Measurements from ENCODE around the gene LPP. TPM values are rescaled to one million over a fixed set of nuclear protein-coding genes. Genes with fewer than 3 reads are reported as not detected.

LPP gene
- total and polyA plus RNA-seq, 10 of the 15 experiments (the other 5 are each of a cell fraction or from before 2014, with no cell fraction given): under 0.01 to 0.62 (median 0.03) TPM

- TF ChIP-seq, protein P1, sequence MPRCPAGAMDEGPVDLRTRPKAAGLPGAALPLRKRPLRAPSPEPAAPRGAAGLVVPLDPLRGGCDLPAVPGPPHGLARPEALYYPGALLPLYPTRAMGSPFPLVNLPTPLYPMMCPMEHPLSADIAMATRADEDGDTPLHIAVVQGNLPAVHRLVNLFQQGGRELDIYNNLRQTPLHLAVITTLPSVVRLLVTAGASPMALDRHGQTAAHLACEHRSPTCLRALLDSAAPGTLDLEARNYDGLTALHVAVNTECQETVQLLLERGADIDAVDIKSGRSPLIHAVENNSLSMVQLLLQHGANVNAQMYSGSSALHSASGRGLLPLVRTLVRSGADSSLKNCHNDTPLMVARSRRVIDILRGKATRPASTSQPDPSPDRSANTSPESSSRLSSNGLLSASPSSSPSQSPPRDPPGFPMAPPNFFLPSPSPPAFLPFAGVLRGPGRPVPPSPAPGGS (IDR thresholded peaks at IDR 0.05; ENCODE audit: borderline replicate concordance, insufficient read depth, low read depth, low read length, poor library complexity, severe bottlenecking): no peak
- TF ChIP-seq IRF5 (IDR thresholded peaks at IDR 0.05; ENCODE audit: borderline replicate concordance) (no peak), MYC (IDR thresholded peaks at IDR 0.05; ENCODE audit: insufficient read depth, insufficient read length, insufficient replicate concordance, low read length, severe bottlenecking) (no peak), FOXM1 (IDR thresholded peaks at IDR 0.05; ENCODE audit: low read depth, low read length) (no peak), FOS (IDR thresholded peaks at IDR 0.05; ENCODE audit: borderline replicate concordance, extremely low read depth, insufficient read length) (no peak)
- TF ChIP-seq, protein P2, sequence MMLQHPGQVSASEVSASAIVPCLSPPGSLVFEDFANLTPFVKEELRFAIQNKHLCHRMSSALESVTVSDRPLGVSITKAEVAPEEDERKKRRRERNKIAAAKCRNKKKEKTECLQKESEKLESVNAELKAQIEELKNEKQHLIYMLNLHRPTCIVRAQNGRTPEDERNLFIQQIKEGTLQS (IDR thresholded peaks at IDR 0.05; ENCODE audit: borderline replicate concordance, extremely low read depth, low read depth, low read length): no peak
Observed at GRCh38 chr3:188303823-188304222, 149.9 kb downstream of the LPP start (continued).

DNA sequence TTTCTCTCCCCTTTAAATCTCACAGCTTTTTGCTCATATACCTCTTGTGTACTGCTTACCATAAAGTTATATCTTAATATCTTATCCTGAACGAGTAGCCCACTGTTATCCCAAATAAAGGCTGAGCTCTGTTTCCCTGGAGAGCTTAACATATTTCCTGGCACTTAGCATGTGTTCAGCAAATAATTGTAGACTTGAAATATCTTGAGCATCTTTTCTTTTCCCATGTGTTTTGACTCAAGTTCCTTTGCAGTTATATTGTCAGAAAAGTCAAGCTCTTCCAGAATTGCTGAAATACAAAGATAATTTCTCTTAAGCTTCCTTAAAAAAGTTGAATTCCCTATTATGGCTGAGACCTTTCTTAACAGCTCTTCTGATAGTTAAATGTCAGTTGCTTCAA, 150.5 kb downstream of the LPP start:
- intact Hi-C loops (cut with micrococcal nuclease; ENCODE audit: unreplicated experiment) (no loop called here), in situ Hi-C loops (cut with MboI) (no loop called here)
- peaks cover 3% of the 10 kb centered on the region; the same call in 1 of the 2 replicates for H3K4me1 ChIP-seq (ENCODE audit: control insufficient read depth, insufficient read depth, low read length)
- ChIA-PET POLR2A (no interaction called here), RAD21 (ENCODE audit: unreplicated experiment) (no interaction called here), CTCF (interaction anchor here (1.1 kb wide), 1 partner anchor 565 kb away, joined by 4 read pairs; no protein-coding TSS in a partner anchor), SMC1A (ENCODE audit: uncharacterized antibody, unreplicated experiment) (interaction anchor here (1.0 kb wide), 1 partner anchor 10 kb away, joined by 3 read pairs; no protein-coding TSS in a partner anchor)
- FAIRE-seq (no peak), DNase-seq (ENCODE audit: low read depth, low spot score) (no peak), ATAC-seq (no peak)
- H3K27me3 ChIP-seq (replicated peaks in 1 of 2; ENCODE audit: control insufficient read depth in 2 of 2, insufficient read depth in 2 of 2, low read length in 1 of 2): peaks cover 0 to 12% of the 10 kb centered on the region in 2 experiments; a peak in 1 of 4 replicates
- H3K9me3 ChIP-seq (replicated peaks; ENCODE audit: control insufficient read depth, insufficient read depth, low read length): peaks cover 6% of the 10 kb centered on the region; the same call in 2 of the 3 replicates
- H4K20me1 ChIP-seq (ENCODE audit: control insufficient read depth, insufficient read depth): no peaks in the 10 kb centered on the region
- no peaks in the 10 kb centered on the region for H3K36me3 ChIP-seq (ENCODE audit: control insufficient read depth in 2 of 2, insufficient read depth in 2 of 2, low read length in 1 of 2)
- no peak overlapping the region for H3K27ac ChIP-seq (ENCODE audit: control insufficient read depth, insufficient read depth)
- H3K9ac ChIP-seq (ENCODE audit: control insufficient read depth, insufficient read depth, low read length): no peak overlapping the region
- H3K79me2 ChIP-seq (ENCODE audit: control insufficient read depth, insufficient read depth, low read length): no peaks in the 10 kb centered on the region
- no peak overlapping the region for H3K4me2 ChIP-seq (ENCODE audit: control insufficient read depth, insufficient read depth)
- no peak overlapping the region for H2AFZ ChIP-seq (ENCODE audit: control insufficient read depth, low read depth, low read length)
- 0% methylated on average over 1 of the region's 1 CpG for WGBS (ENCODE audit: insufficient coverage, insufficient replicate concordance, low lambda C conversion rate, missing lambda C conversion rate)
- no peak overlapping the region for H3K4me3 ChIP-seq
- no TSS peak for BruUV-seq (replicated peaks)
- no peak for TF ChIP-seq EZH2 (IDR thresholded peaks at IDR 0.05; ENCODE audit: borderline replicate concordance, control insufficient read depth, low read depth, low read length)
- TF ChIP-seq, protein P3, sequence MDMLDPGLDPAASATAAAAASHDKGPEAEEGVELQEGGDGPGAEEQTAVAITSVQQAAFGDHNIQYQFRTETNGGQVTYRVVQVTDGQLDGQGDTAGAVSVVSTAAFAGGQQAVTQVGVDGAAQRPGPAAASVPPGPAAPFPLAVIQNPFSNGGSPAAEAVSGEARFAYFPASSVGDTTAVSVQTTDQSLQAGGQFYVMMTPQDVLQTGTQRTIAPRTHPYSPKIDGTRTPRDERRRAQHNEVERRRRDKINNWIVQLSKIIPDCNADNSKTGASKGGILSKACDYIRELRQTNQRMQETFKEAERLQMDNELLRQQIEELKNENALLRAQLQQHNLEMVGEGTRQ (IDR thresholded peaks at IDR 0.05; ENCODE audit: borderline replicate concordance, low read depth, low read length): no peak
- TF ChIP-seq IRF5 (IDR thresholded peaks at IDR 0.05; ENCODE audit: borderline replicate concordance): no peak
- TF ChIP-seq CBX3 (IDR thresholded peaks at IDR 0.05; ENCODE audit: borderline replicate concordance, low read depth): no peak
- TF ChIP-seq, protein P4, sequence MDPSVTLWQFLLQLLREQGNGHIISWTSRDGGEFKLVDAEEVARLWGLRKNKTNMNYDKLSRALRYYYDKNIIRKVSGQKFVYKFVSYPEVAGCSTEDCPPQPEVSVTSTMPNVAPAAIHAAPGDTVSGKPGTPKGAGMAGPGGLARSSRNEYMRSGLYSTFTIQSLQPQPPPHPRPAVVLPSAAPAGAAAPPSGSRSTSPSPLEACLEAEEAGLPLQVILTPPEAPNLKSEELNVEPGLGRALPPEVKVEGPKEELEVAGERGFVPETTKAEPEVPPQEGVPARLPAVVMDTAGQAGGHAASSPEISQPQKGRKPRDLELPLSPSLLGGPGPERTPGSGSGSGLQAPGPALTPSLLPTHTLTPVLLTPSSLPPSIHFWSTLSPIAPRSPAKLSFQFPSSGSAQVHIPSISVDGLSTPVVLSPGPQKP (IDR thresholded peaks at IDR 0.05; ENCODE audit: low read depth, low read length): no peak
- no peak for TF ChIP-seq NRF1 (conservative IDR thresholded peaks at IDR 0.05; ENCODE audit: low read depth, low read length)
- no peak for TF ChIP-seq USF1 (IDR thresholded peaks at IDR 0.05; ENCODE audit: borderline replicate concordance, extremely low read length, insufficient read depth, low read depth, low read length)

Data from GM12878 (cell line).